SK-N-SH treated with all-trans-retinoic acid at 6 μM for 48 hours (cell line): Measurements from ENCODE around the gene SLC25A41.

Experiments used
- ESRRG ChIP-seq: fragments of 250-450 bp; sonication (Bioruptor Pico); IDR thresholded peaks from 2 replicates; pipeline ENCODE4 v1.6.1; 2021; ENCODE audit warnings: mild to moderate bottlenecking
- PPARA ChIP-seq: fragments of 250-450 bp; sonication (Bioruptor Pico); IDR thresholded peaks from 2 replicates; pipeline ENCODE4 v1.5.0; 2020; ENCODE audit warnings: mild to moderate bottlenecking, borderline replicate concordance
- RARB ChIP-seq: fragments of 250-450 bp; sonication (Bioruptor Pico); IDR thresholded peaks from 2 replicates; pipeline ENCODE4 v1.8.0; 2021; ENCODE audit warnings: mild to moderate bottlenecking, moderate library complexity
- TCF4 ChIP-seq: fragments of 250-450 bp; sonication (Bioruptor Pico); IDR thresholded peaks from 2 replicates; pipeline ENCODE4 v1.8.0; 2021; ENCODE audit warnings: mild to moderate bottlenecking, moderate library complexity, borderline replicate concordance
- TOX ChIP-seq: fragments of 250-450 bp; sonication (Bioruptor Pico); IDR thresholded peaks from 2 replicates; pipeline ENCODE4 v1.8.0; 2021; ENCODE audit warnings: mild to moderate bottlenecking, moderate library complexity, borderline replicate concordance
- ZFP30 ChIP-seq: fragments of 450-650 bp; formaldehyde crosslinking; IDR thresholded peaks from 2 replicates; pipeline ENCODE4 v1.5.0; 2022; ENCODE audit warnings: mild to moderate bottlenecking, moderate library complexity
- ZNF70 ChIP-seq: fragments of 450-650 bp; formaldehyde crosslinking; IDR thresholded peaks from 2 replicates; pipeline ENCODE4 v1.5.0; 2020; ENCODE audit warnings: mild to moderate bottlenecking, moderate library complexity
- TF ChIP-seq, protein P1 (sequence below): fragments of 250-450 bp; sonication (Bioruptor Pico); IDR thresholded peaks from 2 replicates; pipeline ENCODE4 v1.8.0; 2020; ENCODE audit warnings: mild to moderate bottlenecking, moderate library complexity, borderline replicate concordance
- TF ChIP-seq, protein P2 (sequence below): fragments of 250-450 bp; sonication (Bioruptor Pico); IDR thresholded peaks from 2 replicates; pipeline ENCODE4 v1.5.1; 2021; ENCODE audit warnings: mild to moderate bottlenecking, moderate library complexity
- TF ChIP-seq, protein P3 (sequence below): fragments of 250-450 bp; sonication (Bioruptor Pico); IDR thresholded peaks from 2 replicates; pipeline ENCODE4 v1.5.1; 2020; ENCODE audit warnings: low read depth, mild to moderate bottlenecking, moderate library complexity

DNA sequence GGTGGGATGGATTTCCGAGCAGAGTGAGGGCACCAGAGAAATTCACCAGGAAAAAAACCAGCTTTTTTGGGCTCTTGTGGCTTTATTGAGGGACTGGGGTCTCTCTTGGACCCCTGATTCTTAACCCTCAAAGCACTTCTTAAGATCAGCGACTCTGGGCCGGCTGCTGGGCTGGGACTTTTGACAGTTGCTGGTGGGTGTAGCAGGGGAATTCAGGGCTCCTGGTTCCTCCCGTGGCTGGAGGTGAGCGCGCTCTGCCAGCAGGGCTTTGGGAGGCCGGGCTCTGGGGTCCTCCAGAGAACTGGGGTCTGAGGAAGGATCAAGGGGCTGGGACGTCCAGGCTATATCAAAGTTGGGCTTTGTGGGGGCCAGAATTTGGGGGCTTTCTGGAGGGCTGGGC lies 33.8 kb upstream of the SLC25A41 start:
- no peak for TF ChIP-seq TOX (CRISPR knock-in tag)
- TF ChIP-seq ZFP30 (CRISPR knock-in tag), result no peak
- no peak for TF ChIP-seq RARB (CRISPR knock-in tag)
- TF ChIP-seq, protein P1, sequence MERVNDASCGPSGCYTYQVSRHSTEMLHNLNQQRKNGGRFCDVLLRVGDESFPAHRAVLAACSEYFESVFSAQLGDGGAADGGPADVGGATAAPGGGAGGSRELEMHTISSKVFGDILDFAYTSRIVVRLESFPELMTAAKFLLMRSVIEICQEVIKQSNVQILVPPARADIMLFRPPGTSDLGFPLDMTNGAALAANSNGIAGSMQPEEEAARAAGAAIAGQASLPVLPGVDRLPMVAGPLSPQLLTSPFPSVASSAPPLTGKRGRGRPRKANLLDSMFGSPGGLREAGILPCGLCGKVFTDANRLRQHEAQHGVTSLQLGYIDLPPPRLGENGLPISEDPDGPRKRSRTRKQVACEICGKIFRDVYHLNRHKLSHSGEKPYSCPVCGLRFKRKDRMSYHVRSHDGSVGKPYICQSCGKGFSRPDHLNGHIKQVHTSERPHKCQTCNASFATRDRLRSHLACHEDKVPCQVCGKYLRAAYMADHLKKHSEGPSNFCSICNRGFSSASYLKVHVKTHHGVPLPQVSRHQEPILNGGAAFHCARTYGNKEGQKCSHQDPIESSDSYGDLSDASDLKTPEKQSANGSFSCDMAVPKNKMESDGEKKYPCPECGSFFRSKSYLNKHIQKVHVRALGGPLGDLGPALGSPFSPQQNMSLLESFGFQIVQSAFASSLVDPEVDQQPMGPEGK (CRISPR knock-in tag), result no peak
- no peak for TF ChIP-seq ESRRG (CRISPR knock-in tag)
- no peak for TF ChIP-seq ZNF70
- TF ChIP-seq, protein P2, sequence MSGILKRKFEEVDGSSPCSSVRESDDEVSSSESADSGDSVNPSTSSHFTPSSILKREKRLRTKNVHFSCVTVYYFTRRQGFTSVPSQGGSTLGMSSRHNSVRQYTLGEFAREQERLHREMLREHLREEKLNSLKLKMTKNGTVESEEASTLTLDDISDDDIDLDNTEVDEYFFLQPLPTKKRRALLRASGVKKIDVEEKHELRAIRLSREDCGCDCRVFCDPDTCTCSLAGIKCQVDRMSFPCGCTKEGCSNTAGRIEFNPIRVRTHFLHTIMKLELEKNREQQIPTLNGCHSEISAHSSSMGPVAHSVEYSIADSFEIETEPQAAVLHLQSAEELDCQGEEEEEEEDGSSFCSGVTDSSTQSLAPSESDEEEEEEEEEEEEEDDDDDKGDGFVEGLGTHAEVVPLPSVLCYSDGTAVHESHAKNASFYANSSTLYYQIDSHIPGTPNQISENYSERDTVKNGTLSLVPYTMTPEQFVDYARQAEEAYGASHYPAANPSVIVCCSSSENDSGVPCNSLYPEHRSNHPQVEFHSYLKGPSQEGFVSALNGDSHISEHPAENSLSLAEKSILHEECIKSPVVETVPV, result no peak
- TF ChIP-seq TCF4, result no peak
- TF ChIP-seq, protein P3, sequence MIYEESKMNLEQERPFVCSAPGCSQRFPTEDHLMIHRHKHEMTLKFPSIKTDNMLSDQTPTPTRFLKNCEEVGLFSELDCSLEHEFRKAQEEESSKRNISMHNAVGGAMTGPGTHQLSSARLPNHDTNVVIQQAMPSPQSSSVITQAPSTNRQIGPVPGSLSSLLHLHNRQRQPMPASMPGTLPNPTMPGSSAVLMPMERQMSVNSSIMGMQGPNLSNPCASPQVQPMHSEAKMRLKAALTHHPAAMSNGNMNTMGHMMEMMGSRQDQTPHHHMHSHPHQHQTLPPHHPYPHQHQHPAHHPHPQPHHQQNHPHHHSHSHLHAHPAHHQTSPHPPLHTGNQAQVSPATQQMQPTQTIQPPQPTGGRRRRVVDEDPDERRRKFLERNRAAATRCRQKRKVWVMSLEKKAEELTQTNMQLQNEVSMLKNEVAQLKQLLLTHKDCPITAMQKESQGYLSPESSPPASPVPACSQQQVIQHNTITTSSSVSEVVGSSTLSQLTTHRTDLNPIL (CRISPR knock-in tag), result no peak
- no peak for TF ChIP-seq PPARA (CRISPR knock-in tag)
